Activated CD4-positive, CD25-positive, alpha-beta regulatory T cell (primary cell): ENCODE results near the gene SLC25A21.
"Not testable (repeated sequence)": the region's sequence is repeated elsewhere in the genome, so short reads cannot be mapped to it uniquely, and the experiment has no call there.

ENCODE experiments used
- DNase-seq, 4 experiments: peaks; one replicate each; lab custom pipeline; 2025; lab: John Stamatoyannopoulos, UW

The SLC25A21 gene

DNA sequence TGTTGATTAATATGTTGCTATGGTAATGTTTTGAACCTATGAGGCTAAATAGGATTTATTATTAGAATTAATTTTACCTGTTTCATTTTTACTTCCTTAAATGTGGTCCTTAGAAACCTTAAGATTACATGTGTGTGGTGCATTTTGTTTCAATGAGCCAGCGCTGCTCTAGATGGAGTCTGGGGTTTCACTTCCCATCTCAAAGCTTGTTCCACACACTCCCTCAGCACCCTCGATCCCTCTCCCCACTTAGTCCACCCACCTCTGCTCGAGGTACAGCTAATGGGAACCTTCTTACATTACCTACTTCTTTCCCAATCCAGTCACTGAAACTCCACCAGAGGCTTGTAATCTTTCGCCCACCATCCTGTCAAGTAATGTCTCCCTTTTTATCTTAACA is 305.5 kb downstream of the SLC25A21 start:
- no peak for DNase-seq

DNA sequence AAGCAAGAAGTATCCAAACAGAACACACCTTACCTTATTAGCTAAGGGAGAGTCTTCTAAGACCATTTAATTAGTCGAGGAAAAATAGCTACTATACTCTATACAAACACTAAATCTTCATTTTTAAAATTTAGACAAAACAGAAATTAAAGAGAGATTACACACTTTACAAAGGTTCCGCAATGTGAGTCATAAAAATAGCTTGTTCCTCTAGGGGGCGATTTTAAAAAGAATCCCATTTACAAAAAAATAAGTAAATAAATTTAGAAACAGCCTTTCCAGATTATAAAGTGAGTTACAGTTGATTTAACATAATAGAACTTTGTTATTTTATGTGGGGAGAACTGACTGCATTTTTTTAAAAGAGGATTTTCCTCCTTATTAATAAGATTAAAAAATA is 309.1 kb downstream of the SLC25A21 start:
- no peak for DNase-seq

DNA sequence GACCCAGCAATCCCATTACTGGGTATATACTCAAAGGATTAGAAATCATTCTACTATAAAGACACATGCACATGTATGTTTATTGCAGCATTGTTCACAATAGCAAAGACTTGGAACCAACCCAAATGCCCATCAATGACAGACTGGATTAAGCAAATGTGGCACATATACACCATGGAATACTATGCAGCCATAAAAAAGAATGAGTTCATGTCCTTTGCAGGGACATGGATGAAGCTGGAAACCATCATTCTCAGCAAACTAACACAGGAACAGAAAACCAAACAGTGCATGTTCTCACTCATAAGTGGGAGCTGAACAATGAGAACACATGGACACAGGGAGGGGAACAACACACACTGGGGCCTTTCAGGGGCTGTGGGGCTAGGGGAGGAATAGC is 310.2 kb downstream of the SLC25A21 start:
- DNase-seq = not testable (repeated sequence)

DNA sequence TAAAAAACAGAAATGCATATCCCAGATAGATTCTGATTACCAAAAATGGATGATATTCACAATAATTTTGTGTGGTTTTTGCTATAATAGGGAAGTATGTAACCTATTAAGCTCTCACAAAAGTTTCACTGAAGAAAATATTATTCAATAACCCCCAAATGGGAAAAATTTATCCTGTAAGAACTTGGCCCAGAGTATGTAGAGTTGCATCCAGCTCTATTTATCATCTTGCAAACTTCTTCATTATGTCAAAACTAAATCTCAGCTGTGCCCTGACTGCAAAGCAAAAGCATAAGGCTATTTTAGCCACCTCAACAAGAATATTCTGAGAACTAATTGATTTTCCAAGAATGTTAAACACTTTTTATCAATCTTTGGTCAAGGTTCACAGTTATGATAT is 311.6 kb downstream of the SLC25A21 start:
- DNase-seq = no peak

DNA sequence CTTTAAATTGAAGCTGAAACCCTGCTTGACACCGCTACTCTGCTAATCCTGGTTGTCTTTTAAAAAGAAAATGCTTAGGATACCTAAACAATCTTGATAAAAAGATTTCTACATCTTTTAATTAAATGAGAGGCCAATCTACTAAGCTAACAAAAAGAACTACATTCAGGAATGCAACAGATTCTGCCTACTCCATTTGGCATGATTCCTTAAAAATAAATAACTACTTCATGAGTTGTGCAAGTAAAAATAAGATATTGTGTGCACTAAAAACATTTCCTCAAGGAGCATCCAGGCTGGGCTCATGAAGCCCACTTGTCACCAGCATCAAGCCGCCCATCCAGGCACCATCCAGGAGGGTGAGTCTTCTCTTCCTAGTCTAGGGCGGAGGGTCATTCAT is 313.3 kb downstream of the SLC25A21 start:
- DNase-seq = no peak

DNA sequence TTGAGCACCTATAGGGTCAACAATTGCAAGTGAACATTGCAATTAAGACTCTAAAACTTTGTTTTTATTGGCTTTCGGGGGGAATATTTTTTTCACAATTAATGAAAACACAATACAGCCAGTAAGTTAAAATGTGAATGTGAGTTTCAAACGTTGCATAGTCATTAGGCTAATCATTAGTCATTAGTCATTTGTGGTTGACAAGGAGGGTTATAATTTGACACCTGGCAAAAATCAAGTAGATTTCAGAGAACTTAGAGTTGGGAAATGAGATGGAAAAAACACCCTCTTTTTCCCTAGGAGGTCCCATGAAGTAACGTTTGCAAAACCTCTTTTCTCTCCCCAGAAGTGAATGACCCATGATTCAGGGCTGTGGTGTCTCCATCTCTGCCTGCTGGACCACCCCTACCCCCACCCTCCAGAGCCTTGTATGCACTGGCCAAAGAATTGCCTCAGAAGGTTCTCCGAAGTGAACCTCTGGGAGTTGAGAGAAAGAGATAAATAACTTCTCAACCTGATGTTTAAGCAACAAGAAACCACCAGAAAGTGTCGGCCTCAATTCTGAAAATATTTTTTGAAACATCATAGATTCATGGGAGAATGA is 314.5 kb downstream of the SLC25A21 start:
- no peak for DNase-seq

DNA sequence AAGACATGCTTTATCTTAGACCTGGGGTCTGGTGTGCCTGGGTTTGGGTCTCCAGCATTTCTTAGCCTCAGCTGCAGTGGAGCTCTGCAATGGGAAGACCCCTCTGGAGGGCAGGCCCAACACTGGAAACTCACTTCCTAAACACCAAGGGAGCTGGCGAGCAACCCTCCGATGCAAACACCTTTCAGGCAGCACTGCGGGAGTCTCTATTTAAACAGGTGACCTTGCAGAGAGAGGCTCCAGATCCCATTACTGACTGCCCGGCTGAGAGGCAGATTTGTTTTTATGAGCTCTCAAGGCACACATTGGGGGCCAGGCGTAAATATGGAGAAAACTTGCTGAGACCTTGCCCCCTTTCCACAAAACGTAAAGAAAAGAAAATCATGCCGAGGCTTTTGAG is 315.3 kb downstream of the SLC25A21 start:
- no peak for DNase-seq

DNA sequence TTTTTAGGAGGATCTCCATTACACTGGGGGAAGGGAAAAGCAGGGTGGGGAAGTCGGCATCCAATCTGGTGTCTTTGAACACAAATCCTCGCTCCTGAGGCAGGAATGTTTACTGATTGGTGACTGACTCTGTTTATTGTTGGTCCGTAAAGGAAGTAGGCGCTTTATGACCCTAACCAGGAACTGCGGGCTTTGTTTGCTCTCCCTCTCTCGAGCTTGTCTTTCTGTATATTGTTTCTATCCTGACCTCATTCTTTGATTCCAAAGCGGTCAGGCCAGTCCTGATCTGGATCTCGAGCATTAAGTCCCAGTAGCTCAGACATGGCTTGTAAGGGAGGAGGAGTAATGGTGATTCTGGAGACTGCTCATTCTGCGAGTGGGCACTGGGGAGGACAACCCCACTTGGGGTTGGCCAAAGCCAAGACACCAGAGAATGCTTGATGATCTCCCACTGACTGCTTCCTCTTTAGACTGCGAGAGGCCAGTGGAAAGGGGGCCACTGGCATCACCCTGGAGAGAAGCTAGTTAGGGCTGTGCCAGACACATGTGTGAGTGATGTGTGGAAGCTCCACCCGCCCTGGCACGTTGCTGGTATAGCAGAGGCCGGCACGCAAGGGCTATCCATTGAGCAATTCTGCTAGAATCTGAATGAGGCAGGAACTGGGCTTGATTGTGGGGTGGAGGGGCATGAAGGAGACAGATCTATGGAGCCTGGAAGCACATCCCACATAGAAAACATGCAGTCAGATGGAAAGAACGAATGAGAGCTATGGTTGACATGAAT is 316.1 kb downstream of the SLC25A21 start:
- no peak for DNase-seq

DNA sequence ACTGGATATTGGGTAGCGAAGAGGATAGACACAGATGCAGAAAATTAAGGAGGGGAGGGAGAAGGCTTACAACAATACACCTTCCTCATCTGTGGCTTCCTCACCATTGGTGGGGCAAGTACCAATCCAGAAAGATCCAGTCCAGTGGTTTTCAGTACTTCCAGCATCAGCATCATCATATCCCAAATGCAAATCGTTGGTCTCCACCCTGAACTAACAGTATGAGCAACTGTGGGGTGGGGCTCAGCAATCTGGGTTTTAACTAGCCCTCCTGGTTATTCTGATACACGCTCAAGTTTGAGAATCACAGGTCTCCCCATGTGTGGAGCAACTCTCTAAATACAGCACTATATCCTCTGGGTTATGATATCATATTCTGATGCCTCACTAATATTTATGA is 317.0 kb downstream of the SLC25A21 start:
- no peak for DNase-seq

DNA sequence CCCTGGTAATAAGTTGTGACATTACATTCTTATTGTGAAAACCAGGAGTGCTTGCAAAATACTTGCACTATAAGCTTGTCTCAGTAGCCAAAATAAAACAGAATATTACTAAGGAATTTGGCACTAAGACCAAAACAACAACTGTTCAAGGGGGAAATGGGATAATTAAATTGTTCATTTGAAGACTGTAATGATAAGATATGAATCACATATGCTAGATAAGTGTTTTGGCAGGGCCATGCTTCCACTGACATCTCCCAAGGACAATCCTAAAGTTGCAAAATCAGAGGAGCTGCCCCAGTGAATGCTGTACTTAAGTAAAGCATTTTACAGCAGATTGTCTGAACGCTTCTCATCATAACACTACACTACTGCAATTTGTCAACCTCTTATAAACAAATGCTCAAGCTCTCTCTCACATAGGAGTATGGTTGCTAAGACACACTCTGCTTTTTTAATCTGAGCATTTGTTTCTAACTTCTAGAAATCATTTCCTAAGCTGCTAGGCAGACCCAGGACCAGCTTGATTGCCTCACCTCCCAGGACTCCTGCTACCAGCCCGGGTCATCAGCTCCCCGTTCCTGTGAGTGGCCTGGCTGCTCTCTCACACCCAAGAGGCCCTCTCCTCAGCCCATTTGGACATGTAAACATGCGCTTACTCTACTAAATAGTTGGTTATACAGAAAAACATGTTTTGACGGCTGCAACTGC is 319.3 kb downstream of the SLC25A21 start:
- DNase-seq = no peak

DNA sequence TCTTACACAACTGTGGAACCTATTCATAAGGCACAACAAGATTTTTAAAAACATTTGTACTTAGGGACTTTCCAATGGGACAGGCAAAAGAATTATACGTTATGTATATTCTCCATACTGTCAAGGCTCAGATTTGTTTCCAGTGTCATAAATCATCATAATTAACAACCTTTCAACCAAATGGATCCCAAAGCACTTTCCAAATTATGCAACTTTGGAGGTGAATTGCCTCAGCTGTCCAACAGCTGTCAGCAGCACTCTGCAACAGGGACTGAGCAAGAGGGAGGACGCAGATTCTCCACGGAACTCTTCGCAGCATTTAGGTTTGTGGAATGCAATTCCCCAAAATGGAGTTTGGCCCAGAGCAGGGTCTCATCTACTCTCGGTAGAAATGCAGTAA is 324.2 kb downstream of the SLC25A21 start:
- no peak for DNase-seq

DNA sequence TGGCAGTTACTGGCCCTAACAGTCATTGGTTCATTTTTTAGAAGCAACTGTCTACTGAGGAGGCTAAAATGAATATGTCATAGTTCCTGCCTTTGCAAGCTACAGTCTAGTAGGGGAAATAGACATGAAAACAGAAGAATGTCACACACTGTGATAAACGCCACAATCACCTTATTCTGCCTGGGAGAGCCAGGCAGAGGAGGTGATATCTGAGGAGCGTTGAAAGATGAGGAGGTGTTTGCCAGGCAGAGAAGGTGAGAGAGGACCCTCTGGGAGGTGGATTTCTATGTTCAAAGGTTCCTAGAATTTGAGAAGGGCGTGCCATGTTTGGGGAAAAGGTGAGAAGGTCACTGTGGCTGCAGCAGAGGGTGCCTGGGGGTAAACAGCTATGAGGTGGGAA is 325.0 kb downstream of the SLC25A21 start:
- no peak for DNase-seq

DNA sequence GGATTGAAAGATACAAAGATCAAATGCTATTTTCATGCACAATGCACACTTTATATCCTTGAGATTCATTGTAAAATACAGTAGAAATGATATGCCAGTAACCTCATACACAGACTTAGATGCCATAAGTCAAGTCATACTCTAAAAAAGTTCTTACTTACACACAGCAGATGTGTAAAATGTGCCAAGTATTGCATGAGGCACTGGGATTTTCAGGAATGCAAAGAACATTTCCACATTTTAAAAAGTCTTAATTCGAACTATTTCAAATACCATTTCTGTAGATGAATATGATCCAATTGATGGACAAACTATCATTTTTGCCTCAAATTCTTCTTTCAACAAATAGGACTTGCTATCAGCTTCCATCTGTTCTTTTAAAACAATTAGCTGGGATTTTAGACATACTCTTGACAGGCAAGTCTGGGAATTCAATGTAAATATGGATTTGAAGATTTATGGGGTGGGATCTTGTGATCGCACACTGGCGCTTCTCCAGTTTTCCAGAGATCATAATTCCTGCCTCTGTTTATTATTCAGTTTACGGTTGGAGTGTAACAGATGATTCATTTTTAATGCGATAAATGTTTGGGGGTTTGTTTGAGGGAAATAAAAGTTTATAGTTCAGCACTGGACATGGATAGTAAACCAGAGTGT is 326.9 kb downstream of the SLC25A21 start:
- DNase-seq = no peak

DNA sequence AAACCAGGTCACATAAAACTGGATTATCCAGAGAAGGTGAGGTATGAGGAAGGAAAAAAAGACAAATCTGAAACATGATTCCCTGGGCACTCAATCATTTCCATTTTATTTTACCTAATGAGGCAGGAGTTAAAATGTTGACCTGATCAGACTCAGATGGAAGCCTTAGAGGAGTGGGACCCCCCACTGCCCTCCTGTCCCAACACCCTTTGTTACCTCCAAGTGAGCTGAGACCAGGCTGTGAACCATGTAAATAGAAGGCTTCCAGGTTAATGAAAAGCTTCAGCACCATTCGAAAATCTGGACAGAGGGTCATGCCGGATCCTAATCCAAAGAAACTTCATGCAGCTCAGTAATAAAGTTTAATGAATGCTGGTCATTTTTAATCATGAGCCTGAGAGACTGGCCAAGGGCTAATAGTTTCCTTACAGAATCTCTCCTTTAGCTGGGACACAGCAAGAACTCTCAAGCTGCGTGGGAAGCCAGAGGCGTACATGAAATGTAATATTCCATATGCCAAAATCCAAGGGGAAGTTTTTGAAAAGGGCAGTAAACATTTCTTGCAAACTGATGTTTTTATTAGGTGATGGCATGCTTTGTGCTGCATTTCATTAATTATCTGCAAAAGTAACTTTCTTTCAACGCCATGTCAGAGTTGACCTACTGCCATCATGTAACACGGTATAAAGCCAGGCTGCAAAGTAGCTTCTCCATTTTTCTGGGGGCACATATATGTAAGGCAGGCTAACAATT is 327.8 kb downstream of the SLC25A21 start:
- no peak for DNase-seq

DNA sequence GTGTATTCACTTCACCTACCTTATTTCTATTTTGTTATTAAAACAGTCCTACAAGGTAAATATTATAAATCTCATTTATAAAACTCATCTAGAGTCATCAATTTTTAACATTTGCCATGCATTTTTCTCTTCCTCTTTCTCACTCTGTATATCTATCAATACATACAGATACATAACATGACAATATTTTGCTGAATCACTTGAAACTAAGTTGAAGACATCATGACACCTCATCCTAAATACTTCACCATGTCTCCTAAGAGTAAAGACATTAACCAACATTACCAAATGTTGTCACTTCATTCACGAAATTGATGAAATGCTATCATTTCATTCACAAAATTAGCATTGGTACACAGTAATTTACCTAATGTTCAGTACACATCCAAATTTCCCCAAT is 329.0 kb downstream of the SLC25A21 start:
- no peak for DNase-seq

DNA sequence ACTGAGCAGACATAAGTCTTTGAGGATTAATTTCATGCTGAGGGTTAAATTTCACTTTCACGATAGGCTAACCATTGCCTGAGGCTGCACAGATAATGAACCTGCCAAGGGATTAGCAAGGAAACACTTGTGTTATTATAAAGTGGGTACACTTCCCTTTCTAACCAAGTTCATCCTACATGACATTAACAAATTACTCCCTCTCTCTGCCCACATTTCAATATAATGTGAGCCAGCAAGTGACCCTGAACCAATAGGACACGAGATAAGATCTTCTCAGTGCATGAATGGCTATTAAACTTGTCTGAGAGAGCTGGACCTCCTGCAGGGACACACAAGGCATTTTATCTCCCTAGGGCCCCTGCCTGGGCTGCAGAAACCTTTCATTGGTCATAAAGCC is 337.3 kb downstream of the SLC25A21 start:
- DNase-seq = no peak

DNA sequence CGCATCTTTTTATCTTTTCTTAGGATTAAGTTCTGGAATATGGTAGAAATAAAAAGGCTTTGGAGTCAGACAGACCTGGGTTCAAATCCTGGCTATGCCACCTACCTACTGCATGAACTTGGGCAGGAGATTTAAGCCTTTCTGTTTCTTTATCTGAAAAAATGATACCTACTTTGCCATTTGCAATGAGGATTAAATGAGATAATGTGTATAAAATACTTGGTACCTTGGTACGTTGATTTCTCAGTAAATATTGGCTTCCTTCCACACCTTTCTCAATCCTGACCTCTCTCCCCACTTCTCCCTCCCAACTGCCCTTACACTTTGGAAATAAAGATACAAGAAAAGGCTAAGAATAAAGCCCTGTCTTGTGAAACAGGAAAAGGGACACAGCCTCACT is 338.1 kb downstream of the SLC25A21 start:
- DNase-seq = no peak

DNA sequence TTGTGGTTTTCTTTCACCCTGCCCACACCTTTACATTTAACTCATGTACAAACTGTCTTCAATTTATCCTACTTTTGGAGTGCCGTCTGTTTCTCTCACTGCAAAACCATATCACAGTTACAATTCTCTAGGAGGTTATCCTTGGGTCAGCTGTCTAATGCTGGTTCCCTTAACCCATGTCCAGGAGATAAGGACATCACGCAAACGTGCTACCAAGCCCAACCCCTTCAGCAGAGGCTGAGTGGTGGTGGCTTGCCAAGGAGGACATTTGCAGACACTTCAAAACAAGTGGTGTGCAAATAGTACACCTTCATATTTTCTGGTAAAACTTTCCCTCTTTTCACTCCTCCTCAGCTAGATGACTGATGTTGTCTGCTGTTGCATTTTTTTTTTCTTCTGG is 342.9 kb downstream of the SLC25A21 start:
- DNase-seq = no peak

DNA sequence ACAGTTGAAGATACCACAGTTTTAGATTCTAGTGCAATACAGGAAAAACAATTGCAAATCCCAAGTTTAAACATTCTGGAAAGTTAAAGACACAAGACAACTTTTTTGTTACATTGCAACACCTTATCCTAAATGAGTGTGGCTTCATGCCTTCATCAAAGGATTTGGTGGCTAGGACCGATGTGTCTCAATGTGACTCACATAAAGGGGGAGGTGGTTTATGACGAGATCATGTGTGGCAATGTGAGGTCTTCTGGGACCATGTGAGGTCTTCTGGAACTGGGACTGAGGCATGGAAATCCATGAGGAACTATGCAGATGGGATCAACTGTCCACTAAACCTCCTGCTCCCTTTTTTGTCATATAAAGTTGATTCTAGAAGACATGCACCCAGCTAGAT is 344.5 kb downstream of the SLC25A21 start:
- no peak for DNase-seq

DNA sequence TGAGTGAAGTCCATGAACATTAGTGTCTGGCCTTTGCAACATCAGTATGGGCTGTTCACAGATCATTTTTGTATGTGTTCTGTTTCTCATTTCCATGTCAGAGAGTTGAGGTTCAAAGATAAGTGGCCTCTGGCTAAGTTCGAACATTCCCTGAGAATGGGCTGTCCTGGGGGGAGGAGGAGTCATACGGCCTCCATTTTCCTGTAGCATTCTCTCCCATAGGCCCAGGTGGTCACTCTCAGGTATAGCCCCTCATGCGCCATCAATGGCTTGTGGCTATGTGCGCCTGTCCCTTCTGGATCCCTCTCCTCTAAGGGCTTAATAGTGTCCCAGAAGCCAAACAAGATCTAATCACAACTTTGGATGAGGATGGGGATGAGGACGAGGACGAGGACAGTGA is 345.8 kb downstream of the SLC25A21 start:
- no peak for DNase-seq

DNA sequence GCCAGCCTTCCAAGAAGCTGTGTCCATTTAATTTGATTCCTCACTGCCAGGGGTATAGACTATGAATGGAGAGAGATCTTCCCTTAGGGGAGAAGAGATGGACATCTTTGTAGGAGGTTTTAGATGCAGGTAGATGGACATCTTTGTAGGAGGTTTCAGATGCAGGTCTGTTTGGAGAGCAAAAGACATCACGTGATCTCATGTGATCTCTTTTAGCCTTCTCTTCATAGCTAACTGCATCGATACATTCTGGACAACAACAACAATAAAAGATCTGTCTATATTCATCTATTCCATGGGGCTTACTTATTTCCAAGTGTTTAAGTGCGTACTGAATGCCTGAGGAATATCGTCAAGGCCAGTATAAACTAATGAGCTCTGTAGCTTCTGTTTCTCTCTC is 347.6 kb downstream of the SLC25A21 start:
- no peak for DNase-seq

DNA sequence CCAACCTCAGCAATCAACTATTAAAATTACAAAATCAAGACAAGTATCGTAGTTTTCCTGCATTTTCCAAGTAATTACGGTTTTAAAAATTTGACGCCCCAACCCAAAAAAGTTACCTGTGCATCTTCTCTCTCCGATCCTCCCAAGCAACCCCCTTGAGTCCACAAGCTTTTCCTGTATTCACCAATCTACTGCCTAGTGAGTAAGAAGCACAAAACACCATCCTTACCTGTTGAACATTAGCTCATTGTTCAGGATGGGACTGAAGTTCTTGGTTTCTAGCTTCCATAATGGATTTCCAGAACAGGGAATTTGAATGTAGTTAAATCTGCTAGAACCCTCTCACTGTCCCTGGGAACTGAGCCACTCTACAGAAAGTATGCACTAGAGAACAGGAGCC is 348.8 kb downstream of the SLC25A21 start:
- no peak for DNase-seq
